B cell (primary cell): ENCODE results near the gene PHF20. TPM values are rescaled to one million over a fixed set of nuclear protein-coding genes. Genes with fewer than 3 reads are reported as not detected.

ENCODE experiments used
- ATAC-seq: fragments of 200-7000 bp; cut with Tn5 transposase; one replicate; pipeline ENCODE4 v1.10.0; 2021; ENCODE audit warnings: low read depth, mild to moderate bottlenecking, moderate number of reproducible peaks, moderate library complexity
- CTCF ChIA-PET: fragments of 350-600 bp; sonication (Branson Sonifier 250); formaldehyde crosslinking; loops from one replicate; lab custom pipeline; 2021; ENCODE audit warnings: antibody characterized with exemption, inconsistent platforms; lab: Charles Lee
- POLR2A ChIA-PET: fragments of 350-600 bp; sonication (Branson Sonifier 250); formaldehyde crosslinking; loops from one replicate; lab custom pipeline; 2021; ENCODE audit warnings: antibody characterized with exemption; lab: Charles Lee
- DNase-seq: peaks from one replicate; pipeline ENCODE4 v3.0.0; 2013
- H2AFZ ChIP-seq: 2 replicates; pipeline ENCODE4 v1.6.1; 2012; ENCODE audit warnings: mild to moderate bottlenecking, low read depth, low read length; ENCODE audit not compliant: insufficient read depth, poor library complexity, severe bottlenecking
- H3K27ac ChIP-seq, 2 donors: 1 replicate in 1 of 2; 2 replicates in 1 of 2; pipeline ENCODE4 v1.5.1; 2012 to 2013; ENCODE audit warnings: low read length in 2 of 2, mild to moderate bottlenecking in 2 of 2, moderate library complexity in 1 of 2
- H3K27me3 ChIP-seq, 4 experiments: fragments of 200-600 bp in 1 of 4; sonication (generic) in 1 of 4; replicated peaks in 1 of 4; 1 replicate in 2 of 4; 2 replicates in 2 of 4; pipeline versions ENCODE4 v1.6.1 to v1.7.0; 2013 to 2016; ENCODE audit warnings: low read length in 3 of 4, mild to moderate bottlenecking in 2 of 4, mixed read lengths in 1 of 4, moderate library complexity in 1 of 4; ENCODE audit not compliant: insufficient read depth in 4 of 4, control insufficient read depth in 3 of 4; ENCODE audit errors: control extremely low read depth in 1 of 4
- H3K36me3 ChIP-seq, 2 experiments: replicated peaks in 1 of 2; 1 replicate in 1 of 2; 2 replicates in 1 of 2; pipeline versions ENCODE4 v1.6.1 to v1.7.1; 2013; ENCODE audit warnings: low read length in 1 of 2; ENCODE audit not compliant: insufficient read depth in 2 of 2, control insufficient read depth in 1 of 2; ENCODE audit errors: control extremely low read depth in 1 of 2, extremely low read depth in 1 of 2
- H3K4me1 ChIP-seq, 2 donors: fragments of 200-600 bp in 1 of 2; sonication (generic) in 1 of 2; 1 replicate in 1 of 2; 2 replicates in 1 of 2; pipeline versions ENCODE4 v1.5.1 to v1.6.1; 2013 to 2017; ENCODE audit warnings: low read length in 2 of 2; ENCODE audit not compliant: control insufficient read depth in 2 of 2, insufficient read depth in 2 of 2
- H3K4me2 ChIP-seq: replicated peaks from 2 replicates; pipeline ENCODE3; 2012; ENCODE audit warnings: mild to moderate bottlenecking, low read depth, low read length; ENCODE audit not compliant: poor library complexity, severe bottlenecking
- H3K4me3 ChIP-seq, 5 experiments: fragments of 200-600 bp in 1 of 5; sonication (generic) in 1 of 5; 1 replicate in 3 of 5; 2 replicates in 2 of 5; pipeline versions ENCODE4 v1.5.1 to v1.7.0; 2011 to 2016; ENCODE audit warnings: low read length in 4 of 5, mild to moderate bottlenecking in 4 of 5, low read depth in 2 of 5, control low read depth in 1 of 5, moderate library complexity in 1 of 5; ENCODE audit not compliant: insufficient read depth in 1 of 5; ENCODE audit errors: control extremely low read depth in 1 of 5, extremely low read depth in 1 of 5
- H3K79me2 ChIP-seq: fragments of 200-600 bp; sonication (generic); one replicate; pipeline ENCODE4 v1.6.0; 2016; ENCODE audit warnings: low read length; ENCODE audit not compliant: control insufficient read depth, insufficient read depth
- H3K9ac ChIP-seq: fragments of 200-600 bp; sonication (generic); 2 replicates; pipeline ENCODE4 v1.6.1; 2017; ENCODE audit warnings: mild to moderate bottlenecking, low read length, moderate library complexity
- H3K9me3 ChIP-seq, 3 donors: one replicate each; pipeline versions ENCODE4 v1.6.1 to v1.7.1; 2013; ENCODE audit warnings: low read length in 2 of 3; ENCODE audit not compliant: control insufficient read depth in 2 of 3, insufficient read depth in 1 of 3; ENCODE audit errors: control extremely low read depth in 1 of 3
- H4K20me1 ChIP-seq: 2 replicates; pipeline ENCODE4 v1.6.0; 2012; ENCODE audit warnings: mild to moderate bottlenecking, low read length; ENCODE audit not compliant: insufficient read depth, control insufficient read depth, poor library complexity, severe bottlenecking
- H3K27ac Mint-ChIP-seq: one replicate; pipeline ENCODE4 v1.8.0; 2021; ENCODE audit warnings: mixed read lengths
- H3K27me3 Mint-ChIP-seq: one replicate; pipeline ENCODE4 v1.8.0; 2021; ENCODE audit warnings: mixed read lengths
- H3K4me1 Mint-ChIP-seq: one replicate; pipeline ENCODE4 v1.8.0; 2021; ENCODE audit warnings: mixed read lengths
- H3K4me3 Mint-ChIP-seq: one replicate; pipeline ENCODE4 v1.8.0; 2021; ENCODE audit warnings: mixed read lengths
- H3K9me3 Mint-ChIP-seq: one replicate; pipeline ENCODE4 v1.8.0; 2022; ENCODE audit warnings: mixed read lengths; ENCODE audit not compliant: insufficient read depth
- EZH2 ChIP-seq: IDR thresholded peaks from 2 replicates; pipeline ENCODE4 v1.6.1; 2012; ENCODE audit warnings: borderline replicate concordance, low read depth, mild to moderate bottlenecking, moderate library complexity, low read length; ENCODE audit not compliant: insufficient read depth, poor library complexity, severe bottlenecking
- WGBS: methylation state at CpG from one replicate; pipeline ENCODE4 v1.1.5; 2013; ENCODE audit warnings: missing lambda C conversion rate; ENCODE audit not compliant: insufficient coverage; 5-methylcytosine and 5-hydroxymethylcytosine counted together
- intact Hi-C: fragments of 100-400 bp; cut with micrococcal nuclease; formaldehyde crosslinking; loops from one replicate; pipeline ENCODE4 v1.10.0; 2022
- polyA plus RNA-seq: library from polyadenylated mRNA; depleted of rRNA; stranded (reverse); fragments of >200 nt; gene quantifications from 2 replicates; pipeline ENCODE4 v1.2.3, GENCODE V29; 2012
- total RNA-seq, 2 donors: library from RNA; stranded (reverse); fragments of 120-200 nt in 1 of 2; gene quantifications; 1 replicate in 1 of 2; 2 replicates in 1 of 2; pipeline versions ENCODE4 v1.2.3 to v1.2.4, GENCODE V29; 2013 to 2022
- TF ChIP-seq, protein P1 (sequence below): fragments of 200-600 bp; IDR thresholded peaks from one replicate; pipeline ENCODE4 v1.8.0; 2022; ENCODE audit warnings: antibody characterized with exemption, mild to moderate bottlenecking

The PHF20 gene
- total and polyA plus RNA-seq, 2 donors (not counting 1 experiment from before 2014, with no cell fraction given) = 53.6 to 92.3 TPM

DNA sequence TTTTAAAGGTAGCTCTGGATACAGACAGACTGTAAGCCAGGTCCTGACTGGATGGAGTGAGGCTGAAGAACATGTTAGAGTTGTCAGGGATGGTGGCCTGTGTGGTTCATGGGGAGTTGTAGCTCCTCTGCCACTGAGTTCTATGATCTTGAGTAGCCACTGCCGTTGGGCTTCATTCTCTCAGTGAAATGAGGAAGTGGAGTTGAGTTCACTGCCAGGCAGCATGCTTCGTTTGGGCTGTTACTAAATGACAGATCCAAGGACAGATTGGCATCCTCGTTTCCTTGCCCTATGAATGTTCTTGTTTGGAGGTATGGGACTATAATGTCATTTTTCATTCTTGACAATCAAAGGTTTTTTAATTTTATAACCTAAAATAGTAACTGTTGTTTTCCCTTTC lies 145.3 kb downstream of the PHF20 start:
- Histone ChIP-seq H3K4me3 (no peak overlapping the region), H3K4me1 (no peaks in the 10 kb centered on the region), H3K9ac (no peak overlapping the region), H3K9me3 (no peaks in the 10 kb centered on the region), H3K4me2 (no peak overlapping the region), H4K20me1 (no peaks in the 10 kb centered on the region), H3K27me3 (no peaks in the 10 kb centered on the region), H3K36me3 (peaks cover 12 to 74% of the 10 kb centered on the region in 2 experiments), H3K79me2 (peaks cover 5% of the 10 kb centered on the region), H2AFZ (no peak overlapping the region), H3K27ac (no peak overlapping the region)
- DNase-seq (no peak), ATAC-seq (no peak)
- CTCF ChIA-PET = interaction anchor here (0.6 kb wide), 1 partner anchor 474 kb away, joined by 3 read pairs; no protein-coding TSS in a partner anchor
- TF ChIP-seq, protein P1, sequence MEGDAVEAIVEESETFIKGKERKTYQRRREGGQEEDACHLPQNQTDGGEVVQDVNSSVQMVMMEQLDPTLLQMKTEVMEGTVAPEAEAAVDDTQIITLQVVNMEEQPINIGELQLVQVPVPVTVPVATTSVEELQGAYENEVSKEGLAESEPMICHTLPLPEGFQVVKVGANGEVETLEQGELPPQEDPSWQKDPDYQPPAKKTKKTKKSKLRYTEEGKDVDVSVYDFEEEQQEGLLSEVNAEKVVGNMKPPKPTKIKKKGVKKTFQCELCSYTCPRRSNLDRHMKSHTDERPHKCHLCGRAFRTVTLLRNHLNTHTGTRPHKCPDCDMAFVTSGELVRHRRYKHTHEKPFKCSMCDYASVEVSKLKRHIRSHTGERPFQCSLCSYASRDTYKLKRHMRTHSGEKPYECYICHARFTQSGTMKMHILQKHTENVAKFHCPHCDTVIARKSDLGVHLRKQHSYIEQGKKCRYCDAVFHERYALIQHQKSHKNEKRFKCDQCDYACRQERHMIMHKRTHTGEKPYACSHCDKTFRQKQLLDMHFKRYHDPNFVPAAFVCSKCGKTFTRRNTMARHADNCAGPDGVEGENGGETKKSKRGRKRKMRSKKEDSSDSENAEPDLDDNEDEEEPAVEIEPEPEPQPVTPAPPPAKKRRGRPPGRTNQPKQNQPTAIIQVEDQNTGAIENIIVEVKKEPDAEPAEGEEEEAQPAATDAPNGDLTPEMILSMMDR = no peak
- no peak for TF ChIP-seq EZH2
- H3K4me1 Mint-ChIP-seq = no peaks in the 10 kb centered on the region
- POLR2A ChIA-PET = no interaction called here
- H3K27me3 Mint-ChIP-seq = no peaks in the 10 kb centered on the region
- intact Hi-C loops = no loop called here
- no peak overlapping the region for H3K27ac Mint-ChIP-seq
- WGBS = 41% methylated on average over 2 of the region's 3 CpGs
- no peaks in the 10 kb centered on the region for H3K9me3 Mint-ChIP-seq
- H3K4me3 Mint-ChIP-seq = no peak overlapping the region

GRCh38 chr20:35918021-35918420 lies 146.2 kb downstream of the PHF20 start:
- no peak overlapping the region for H3K27ac Mint-ChIP-seq
- ChIA-PET POLR2A (no interaction called here), CTCF (no interaction called here)
- intact Hi-C loops = no loop called here
- H3K4me3 Mint-ChIP-seq = no peak overlapping the region
- Histone ChIP-seq H3K4me2 (no peak overlapping the region), H3K4me3 (no peak overlapping the region), H4K20me1 (no peaks in the 10 kb centered on the region), H2AFZ (no peak overlapping the region), H3K79me2 (peaks cover 5% of the 10 kb centered on the region), H3K9ac (no peak overlapping the region), H3K9me3 (no peaks in the 10 kb centered on the region), H3K4me1 (no peaks in the 10 kb centered on the region), H3K27ac (no peak overlapping the region), H3K27me3 (no peaks in the 10 kb centered on the region), H3K36me3 (peaks cover 12 to 74% of the 10 kb centered on the region in 2 experiments)
- DNase-seq = no peak
- no peak for ATAC-seq
- TF ChIP-seq, protein P1 = no peak
- TF ChIP-seq EZH2 = no peak
- H3K27me3 Mint-ChIP-seq = no peaks in the 10 kb centered on the region
- no peaks in the 10 kb centered on the region for H3K4me1 Mint-ChIP-seq
- H3K9me3 Mint-ChIP-seq = no peaks in the 10 kb centered on the region
- WGBS = 100% methylated on average over 1 of the region's 1 CpG
